Muscle of back (tissue), 13 donors: ENCODE data around the gene SPDYE16. TPM values are rescaled to one million over a fixed set of nuclear protein-coding genes. Genes with fewer than 3 reads are reported as not detected.
"Not testable (repeated sequence)": the region's sequence is repeated elsewhere in the genome, so short reads cannot be mapped to it uniquely, and the experiment has no call there.

Experiments used
- DNase-seq, 3 donors: peaks; one replicate each; pipeline versions ENCODE4 v3.0.0 to v3.0.0-alpha.2; 2013
- long read RNA-seq, 9 donors: transcript quantifications; one replicate each; lab custom pipeline, GENCODE V29; 2026
- polyA plus RNA-seq, 10 donors: library from polyadenylated mRNA; unstranded; fragments of 120-200 nt; gene quantifications; one replicate each; pipeline ENCODE4 v1.2.1, GENCODE V29; 2013; ENCODE audit not compliant: insufficient read length in 10 of 10

The SPDYE16 gene, protein sequence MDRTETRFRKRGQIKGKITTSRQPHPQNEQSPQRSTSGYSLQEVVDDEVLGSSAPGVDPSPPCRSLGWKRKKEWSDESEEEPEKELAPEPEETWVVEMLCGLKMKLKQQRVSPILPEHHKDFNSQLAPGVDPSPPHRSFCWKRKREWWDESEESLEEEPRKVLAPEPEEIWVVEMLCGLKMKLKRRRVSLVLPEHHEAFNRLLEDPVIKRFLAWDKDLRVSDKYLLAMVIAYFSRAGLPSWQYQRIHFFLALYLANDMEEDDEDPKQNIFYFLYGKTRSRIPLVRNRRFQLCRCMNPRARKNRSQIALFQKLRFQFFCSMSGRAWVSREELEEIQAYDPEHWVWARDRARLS
- polyA plus RNA-seq = 1 to 10 TPM in 9 of 10 donors, under 1 TPM in 1; 0.70 to 5.4 (median 1.6) TPM
- long read RNA-seq, donor 1 = 0 reads
- long read RNA-seq, donor 2 = 0 reads
- long read RNA-seq, donor 3 = 0 reads
- long read RNA-seq, donor 4 = 0 reads
- long read RNA-seq, donor 5 = 0 reads
- long read RNA-seq, donor 6 = 0 reads
- long read RNA-seq, donor 7 = 0 reads
- long read RNA-seq, donor 8 = 0 reads
- long read RNA-seq, donor 9 = 0 reads

DNA sequence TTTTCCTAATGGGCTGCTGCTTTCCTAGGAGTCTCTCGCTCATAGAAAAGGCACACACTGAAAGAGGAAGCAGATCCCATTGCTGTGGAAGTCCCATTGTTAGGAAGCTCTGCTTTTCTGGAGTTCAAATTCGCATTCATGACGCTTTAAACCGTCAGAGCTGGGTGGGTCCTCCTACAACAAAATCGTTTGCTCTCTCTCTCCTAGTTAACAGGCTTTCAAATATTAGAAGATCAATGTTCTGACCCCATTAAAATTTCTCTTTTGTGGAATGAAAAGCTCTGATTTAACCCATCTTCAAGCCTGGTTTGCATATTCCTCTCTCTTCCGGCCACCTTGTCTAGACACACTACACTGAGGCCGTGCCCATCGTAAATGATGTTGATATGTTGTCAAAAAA is at the start of gene SPDYE16:
Gene SPDYE16, minus strand, starts transcription at position 101 of the 400 bp plus-strand sequence. CDS start 1,838 bp downstream, outside the sequence.
- DNase-seq = not testable (repeated sequence)

DNA sequence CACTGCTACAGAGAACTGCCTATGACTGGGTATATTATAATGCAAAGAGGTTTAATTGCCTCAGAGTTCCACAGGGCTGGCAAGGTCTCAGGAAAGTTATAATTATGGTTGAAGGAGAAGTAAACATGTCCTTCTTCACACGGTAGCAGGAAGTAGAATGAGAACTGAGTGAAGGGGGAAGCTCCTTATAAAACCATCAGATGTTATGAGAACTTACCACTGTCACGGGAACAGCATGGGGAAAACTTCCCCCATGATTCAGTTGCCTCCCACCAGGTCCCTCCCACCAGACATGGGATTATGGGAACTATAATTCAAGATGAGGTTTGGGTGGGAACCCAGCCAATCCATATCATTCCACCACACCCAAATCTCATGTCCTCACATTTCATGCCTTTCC is 49.6 kb upstream of the SPDYE16 start:
- DNase-seq = not testable (repeated sequence)

DNA sequence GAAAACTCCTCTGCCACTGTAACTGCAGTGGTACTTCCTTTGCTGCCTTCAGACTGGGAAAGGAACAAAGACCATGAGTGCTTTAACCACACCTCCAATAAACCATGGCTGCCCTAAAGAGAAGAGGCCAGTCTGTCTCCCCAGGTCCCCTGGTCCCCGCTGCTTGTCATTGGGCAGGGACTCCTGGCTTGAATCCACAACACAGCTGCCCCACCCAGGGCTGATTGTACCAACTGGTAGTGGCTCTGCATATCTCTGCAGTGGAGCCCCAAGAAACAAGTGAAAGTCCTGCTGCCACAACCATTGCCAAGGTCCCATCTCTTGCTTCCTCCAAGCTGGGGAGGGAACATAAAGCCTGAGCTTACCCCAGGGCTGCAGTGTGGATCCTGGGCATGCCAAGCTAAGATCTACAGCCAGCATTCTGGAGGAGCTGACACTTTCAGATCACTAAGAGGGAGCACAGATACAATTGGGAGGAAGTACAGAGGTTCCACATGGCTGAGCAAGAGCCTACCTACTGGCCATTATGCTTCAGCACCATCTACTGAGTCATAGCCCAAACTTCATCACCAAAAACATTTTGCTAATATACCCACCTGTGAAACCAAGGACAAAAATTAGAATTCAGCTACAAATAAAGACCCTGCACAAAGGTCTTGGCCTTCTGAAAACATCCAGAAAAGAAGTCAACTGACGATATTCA is 48.7 kb upstream of the SPDYE16 start:
- DNase-seq = not testable (repeated sequence)

DNA sequence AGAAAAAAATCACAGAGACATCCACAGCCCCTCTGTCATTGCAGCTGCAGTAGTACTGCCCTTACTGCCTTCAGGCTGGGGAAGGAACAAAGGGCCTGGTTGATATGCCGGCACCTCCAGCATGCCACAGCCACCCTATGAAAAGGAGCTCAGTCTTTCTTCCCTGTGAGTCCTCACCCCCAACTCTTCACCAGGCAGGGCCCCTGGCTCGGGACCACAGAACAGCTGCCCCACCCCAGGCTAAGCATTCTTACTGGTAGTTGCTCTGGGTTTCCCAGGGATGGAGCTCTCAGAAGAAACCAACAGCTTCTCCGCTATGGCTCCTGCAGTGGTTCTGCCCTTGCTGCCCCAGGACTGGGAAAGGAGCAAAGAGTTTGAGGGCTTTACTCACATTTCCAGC is 47.9 kb upstream of the SPDYE16 start:
- not testable (repeated sequence) for DNase-seq

DNA sequence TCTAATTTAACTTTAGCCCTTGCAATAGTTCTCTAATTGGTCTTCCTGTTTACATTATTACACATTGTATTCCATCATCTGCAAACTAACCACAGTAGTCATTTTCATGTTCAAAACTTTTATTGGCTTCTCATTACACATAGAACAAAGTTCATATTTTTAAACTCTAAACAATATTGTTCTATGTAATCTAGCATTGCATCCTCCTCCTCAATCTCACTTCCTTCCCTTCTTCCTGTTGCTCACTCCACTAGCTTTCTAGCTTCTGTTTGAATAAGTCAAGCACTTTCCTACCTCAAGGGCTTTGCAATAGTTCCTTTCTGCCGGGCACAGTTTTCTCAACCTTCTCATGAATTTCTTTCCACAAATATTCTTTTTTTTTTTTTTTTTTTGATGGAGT is 45.5 kb upstream of the SPDYE16 start:
- not testable (repeated sequence) for DNase-seq

DNA sequence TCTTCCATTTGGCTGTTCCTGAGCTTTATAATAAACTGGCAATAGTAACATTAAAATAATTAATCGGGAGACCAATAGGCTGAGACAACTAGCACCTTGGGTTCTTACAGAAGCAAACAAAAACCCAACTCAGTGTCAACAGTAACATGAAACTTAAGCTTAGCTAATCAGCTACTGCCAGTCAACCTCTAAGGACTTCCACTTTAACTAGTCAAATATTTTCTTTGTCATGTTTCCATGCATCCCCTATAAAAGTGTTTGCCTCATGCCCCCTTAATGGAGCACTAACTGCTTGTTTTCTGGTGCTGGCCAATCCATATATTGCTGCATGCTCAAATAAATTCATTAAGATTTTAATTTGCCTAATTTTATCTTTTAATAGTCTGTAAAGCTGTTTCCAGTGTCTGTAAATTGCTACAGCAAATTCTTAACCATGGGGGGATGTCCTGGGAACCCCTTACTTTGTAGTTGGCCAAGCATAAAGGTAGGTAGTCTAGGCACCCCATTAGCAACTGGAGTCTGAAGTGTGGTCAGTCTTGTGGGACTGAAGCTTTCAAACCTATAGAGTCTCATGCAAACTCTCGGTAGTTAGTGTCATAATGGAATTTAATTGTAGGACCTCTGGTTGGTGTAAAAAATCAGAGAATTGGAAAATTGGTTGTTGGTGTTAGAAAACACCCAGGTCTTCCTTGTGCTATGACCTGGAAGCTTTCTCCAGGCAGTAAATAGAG is 43.7 kb upstream of the SPDYE16 start:
- not testable (repeated sequence) for DNase-seq

DNA sequence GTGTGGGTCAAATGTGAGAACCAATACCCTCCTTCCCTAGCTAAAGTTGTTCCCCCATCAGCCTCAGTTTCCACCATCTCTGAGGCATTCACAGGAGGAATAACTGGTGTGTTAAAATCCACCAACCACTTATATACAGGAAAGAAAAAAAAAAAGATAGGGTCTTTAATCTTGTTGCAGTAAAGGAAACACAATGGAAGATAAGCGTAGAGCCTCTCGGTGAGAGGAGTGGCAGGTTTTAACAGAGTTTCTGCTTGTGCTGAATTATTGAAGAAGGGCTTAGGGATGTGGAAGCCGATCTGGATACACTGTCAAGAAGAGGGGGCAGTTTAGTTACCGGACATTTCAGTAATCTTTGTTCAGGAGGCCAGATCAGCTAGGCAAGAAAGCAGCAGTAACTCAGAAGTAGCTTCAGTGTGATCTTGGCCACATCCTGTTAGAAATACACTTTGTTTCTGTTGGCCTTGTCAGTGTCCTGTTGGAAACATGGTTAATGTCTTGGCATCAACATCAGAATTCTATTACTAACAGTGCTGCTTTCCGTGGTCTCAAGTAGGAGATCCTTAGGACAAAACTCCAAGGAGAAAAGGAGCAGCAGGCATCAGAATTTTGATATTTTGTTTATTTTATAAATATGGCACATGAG is 40.7 kb upstream of the SPDYE16 start:
- peak; percentile 38 to 78 (median 59) for DNase-seq

DNA sequence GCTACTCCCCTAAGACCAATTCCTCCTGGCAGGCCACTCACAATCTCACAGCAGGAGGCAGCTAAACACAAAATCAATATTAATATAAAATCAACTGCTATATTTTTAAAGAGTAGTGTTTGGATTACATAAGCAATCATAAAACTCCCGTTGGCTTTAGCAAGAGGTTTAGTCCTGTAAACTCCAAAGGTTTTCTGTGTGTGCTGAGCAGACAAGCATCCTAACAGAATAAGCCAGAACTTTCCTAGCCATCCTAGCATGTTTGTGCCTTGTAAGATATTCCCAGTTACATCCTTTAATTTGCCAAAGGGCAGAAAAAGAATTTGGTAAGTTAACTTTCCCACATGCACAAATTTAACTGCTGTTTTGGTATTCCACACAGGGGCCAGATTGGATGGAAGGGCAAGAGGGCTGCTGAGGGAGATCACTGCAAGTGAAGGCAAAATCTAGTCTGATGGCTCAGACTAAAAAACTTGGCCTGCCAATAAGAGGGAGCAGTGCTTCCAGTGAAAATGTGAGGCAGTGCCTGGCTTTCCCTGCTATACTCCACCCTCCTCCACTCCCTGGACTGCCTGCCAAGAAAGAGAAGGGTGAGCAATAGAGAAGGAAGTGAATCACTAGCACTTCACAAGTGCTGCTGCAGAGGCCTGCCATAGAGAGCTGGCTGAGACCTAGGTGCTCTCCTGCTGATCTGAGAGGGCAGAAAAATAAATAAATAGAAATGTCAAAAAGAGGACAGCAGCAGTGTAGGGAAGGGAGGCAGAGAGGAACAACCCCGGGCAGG is 39.9 kb upstream of the SPDYE16 start:
- peak; percentile 76 to 81 (median 79) for DNase-seq

DNA sequence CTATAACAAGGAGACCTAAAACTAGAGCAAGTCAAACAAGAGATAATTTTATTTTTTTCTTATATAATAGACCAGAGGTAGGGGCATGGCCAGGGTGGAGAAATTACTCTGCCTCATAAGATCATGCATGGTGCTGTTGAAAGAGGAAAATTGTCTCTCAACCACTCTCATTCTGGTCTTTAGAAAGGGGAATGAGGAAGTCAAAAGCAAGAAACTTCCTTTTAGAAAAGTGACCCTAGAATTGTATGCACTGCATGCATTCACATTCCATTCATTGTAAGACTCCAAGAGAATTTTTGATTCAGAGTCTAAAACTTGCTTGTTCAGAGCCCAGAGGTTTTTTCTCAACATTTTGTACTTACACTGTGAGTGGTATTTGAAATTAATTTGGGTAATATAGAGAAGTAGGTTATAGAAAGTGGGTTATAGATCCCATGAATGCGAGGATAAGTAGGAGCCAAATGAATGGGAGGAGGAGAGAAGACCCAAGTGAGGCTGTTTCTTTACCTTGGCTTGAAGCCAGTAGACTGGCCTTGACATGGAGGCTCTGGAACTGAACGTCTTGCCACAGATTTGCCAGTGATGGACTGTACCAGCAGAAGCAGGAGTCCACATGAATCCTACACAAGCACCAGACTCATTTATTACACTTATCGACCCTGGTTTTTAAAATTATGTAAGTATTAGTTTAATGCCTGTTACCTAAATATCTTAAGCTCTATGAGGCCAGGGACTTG is 33.0 kb upstream of the SPDYE16 start:
- not testable (repeated sequence) for DNase-seq

DNA sequence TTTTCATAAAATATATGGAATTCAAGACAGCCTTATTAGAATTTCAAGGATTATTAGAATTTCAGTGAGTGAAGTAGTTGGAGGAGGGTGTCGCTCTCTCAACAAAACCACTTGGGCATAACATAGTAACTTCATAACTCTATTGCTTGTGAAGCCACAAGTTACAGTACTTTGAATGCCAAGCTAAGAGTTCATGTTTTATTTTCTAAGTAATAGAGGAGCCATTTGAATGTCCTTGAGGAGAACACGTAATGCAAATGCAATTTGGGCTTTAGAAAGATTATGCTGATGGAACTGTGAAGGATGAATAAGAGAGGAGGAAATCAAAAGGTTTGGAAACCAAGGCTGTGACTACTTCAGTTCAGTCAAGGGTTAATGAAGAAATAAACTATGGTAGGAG is 32.3 kb upstream of the SPDYE16 start:
- DNase-seq = not testable (repeated sequence)

DNA sequence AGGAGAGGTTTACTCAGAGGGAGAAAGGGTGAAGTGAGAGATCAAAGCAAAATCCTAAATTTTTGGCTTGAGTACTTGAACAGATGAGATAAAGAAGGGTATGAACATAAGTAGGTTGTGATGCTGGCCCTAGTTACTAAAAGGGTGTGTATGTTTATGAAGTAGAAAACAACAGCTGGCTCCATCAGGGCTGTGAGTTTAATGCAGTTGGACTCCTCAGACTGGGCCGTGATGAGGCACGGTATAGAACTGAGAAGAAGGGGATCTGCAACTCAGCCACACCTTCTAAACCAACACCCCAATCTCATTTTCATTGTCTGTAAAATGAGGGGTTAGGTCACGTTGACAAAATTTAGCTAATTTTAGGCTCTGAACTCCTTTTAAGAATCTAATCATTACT is 29.2 kb upstream of the SPDYE16 start:
- DNase-seq = not testable (repeated sequence)

DNA sequence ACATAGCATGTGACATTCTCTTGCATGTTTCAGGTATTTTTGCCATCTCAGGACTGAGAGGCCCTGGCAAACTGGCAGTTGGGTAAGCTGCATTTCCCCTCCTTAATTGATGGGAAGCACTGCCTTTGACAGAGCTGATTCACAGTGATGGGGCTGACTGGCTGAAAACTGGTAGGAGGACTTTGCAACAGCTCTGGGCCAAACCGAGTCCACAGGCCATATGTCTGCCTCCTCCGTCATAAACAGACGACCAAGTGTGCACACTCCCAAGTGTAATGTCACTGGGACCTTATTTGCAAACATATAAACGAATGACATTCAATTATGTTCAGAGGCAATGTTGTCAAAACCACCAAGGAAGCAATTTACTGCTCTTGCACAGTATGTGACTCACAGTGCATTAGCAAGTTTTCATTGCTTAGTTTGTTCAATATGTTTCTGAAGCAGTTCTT is 27.3 kb upstream of the SPDYE16 start:
- DNase-seq = not testable (repeated sequence)

DNA sequence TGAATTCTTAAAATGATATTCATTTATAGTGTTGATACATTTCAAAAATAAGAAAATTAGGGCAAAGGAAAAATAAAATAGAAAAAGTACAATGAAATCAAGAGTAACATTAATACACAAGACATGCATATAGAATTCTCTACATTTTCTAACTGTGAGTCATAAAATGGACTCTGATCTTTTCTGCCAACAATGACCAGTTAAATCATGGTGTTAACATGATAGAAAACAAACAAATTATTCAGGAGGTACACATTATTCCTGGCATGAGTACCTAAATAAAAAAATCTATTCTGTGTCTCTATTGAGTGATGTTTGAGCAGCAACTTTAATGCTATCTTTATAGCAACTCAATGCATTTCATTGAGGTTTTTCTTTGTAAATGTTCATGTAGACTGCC is 25.6 kb upstream of the SPDYE16 start:
- DNase-seq = not testable (repeated sequence)

DNA sequence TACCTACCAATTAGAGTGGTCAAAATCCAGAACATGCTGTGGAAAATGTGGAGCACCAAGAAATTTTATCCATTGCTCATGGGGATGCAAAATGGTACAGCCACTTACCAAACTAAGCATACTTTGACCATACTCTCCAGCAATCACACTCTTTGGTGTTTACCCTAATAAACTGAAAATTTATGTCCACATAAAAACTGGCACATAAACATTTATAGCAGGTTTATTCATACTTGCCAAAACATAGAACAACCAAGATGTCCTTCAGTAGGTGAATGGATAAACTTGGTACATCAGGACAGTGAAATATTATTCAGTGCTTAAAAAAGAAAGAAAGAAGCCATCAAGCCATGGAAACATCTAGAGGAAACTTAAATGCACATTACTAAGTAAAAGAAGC is 24.7 kb upstream of the SPDYE16 start:
- not testable (repeated sequence) for DNase-seq

DNA sequence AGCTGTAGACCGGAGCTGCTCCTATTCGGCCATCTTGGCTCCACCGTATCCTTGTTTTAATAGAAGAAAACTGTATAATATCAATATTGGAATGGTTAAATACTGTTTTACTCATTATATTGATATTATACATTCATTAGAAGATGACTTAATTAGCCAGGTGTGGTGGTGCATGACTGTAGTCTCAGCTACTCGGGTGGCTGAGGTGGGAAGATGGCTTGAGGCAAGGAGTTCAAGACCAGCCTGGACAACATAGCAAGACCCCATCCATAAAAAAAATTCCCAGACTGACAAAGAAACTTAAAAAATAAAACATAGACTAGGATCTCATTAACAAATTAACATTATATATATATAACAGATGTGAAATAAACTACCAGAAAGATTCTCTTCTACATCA is 24.2 kb upstream of the SPDYE16 start:
- not testable (repeated sequence) for DNase-seq

DNA sequence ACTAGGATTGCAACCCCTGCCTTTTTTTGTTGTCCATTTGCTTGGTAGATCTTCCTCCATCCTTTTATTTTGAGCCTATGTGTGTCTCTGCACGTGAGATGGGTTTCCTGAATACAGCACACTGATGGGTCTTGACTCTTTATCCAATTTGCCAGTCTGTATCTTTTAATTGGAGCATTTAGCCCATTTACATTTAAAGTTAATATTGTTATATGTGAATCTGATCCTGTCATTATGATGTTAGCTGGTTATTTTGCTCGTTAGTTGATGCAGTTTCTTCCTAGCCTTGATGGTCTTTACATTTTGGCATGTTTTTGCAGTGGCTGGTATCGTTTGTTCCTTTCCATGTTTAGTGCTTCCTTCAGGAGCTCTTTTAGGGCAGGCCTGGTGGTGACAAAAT is 21.9 kb upstream of the SPDYE16 start:
- not testable (repeated sequence) for DNase-seq

DNA sequence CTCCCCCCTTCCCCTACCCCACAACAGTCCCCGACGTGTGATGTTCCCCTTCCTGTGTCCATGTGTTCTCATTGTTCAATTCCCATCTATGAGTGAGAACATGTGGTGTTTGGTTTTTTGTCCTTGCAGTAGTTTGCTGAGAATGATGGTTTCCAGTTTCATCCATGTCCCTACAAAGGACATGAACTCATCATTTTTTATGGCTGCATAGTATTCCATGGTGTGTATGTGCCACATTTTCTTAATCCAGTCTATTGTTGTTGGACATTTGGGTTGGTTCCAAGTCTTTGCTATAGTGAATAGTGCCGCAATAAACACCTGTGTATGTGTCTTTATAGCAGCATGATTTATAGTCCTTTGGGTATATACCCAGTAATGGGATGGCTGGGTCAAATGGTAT is 18.2 kb upstream of the SPDYE16 start:
- DNase-seq = not testable (repeated sequence)

DNA sequence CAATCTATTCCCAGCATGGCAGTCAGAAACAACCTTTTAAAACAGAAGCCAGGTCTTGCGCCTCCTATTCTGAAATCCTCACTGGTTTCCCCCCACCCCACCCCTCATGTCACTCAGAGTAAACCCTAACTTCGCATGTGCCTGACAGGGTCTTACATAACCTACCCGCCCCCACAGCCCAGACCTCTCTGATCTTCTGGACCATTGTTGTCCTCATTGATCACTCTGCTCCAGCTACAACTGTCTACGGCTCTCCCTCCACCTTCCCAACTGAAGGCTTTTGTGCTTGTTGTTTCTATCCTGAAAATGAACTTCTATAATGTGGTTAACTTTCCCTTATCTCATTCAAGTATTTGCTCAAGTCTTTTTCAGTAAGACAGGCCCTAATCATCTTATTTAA is 17.1 kb upstream of the SPDYE16 start:
- DNase-seq = not testable (repeated sequence)

DNA sequence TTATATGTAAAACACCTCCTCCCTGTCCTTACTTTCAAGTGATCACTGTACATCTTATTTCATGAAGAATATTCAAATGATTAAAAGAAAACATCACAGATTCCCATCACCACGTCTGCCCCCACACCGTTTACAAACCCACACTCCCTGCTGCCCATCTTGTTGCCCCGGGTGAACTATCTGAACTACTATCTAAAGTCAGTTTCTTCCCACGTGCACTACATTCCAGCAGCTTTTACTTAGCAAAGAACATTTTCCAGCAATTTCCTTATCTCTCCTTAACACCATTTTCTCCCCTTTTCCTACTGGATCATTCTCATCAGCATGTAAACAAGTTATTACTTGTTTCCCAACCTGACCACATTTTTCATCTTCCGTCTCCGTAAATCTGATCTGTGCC is 16.6 kb upstream of the SPDYE16 start:
- not testable (repeated sequence) for DNase-seq

DNA sequence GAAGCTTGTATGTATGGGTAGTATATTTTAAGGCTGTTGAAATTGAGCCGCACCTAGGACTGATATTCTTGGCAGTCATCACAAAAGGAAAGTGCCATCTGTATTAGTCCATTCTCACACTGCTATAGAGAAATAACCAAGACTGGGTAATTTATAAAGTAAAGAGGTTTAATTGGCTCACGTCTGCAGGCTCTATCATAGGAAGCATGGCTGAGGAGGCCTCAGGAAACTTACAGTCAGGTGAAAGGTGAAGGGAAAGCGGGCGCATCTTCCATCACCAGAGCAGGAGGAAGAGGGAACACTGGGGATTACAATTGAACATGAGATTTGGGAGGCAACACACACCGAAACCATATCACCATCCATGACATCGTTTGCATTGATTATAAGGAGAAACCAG is 8.9 kb upstream of the SPDYE16 start:
- DNase-seq = not testable (repeated sequence)
